ENCODE results near the gene PLK5.

Gene PLK5

GRCh38 chr19:1580382-1580781, 56.5 kb downstream of the PLK5 start:
- FAIRE-seq = no peak

GRCh38 chr19:1580957-1581356, 57.1 kb downstream of the PLK5 start:
- FAIRE-seq = no peak

GRCh38 chr19:1582201-1582600, 58.3 kb downstream of the PLK5 start:
- FAIRE-seq = no peak

- FAIRE-seq = no peak
Measured at GRCh38 chr19:1584500-1585242, 60.8 kb downstream of the PLK5 start.

- FAIRE-seq = no peak
Measured at GRCh38 chr19:1585243-1585580, 61.3 kb downstream of the PLK5 start.

Data from colon (tissue), 2 donors.